Gastrocnemius medialis (tissue), 4 donors: ENCODE measurements around the gene RNGTT. TPM values are rescaled to one million over a fixed set of nuclear protein-coding genes. Genes with fewer than 3 reads are reported as not detected.

Experiments used
- ATAC-seq, 2 donors: fragments of 150-250 bp; one replicate each; pipeline ENCODE4 v1.9.1; 2016
- DNase-seq, 2 donors: peaks; one replicate each; pipeline ENCODE4 v3.0.0-alpha.2; 2019
- H3K27ac ChIP-seq, 4 donors: fragments of 200-600 bp; sonication (generic); 1 replicate in 1 of 4; 2 replicates in 3 of 4; pipeline ENCODE4 v1.5.1; 2016 to 2018; ENCODE audit warnings: mild to moderate bottlenecking in 2 of 4, moderate library complexity in 1 of 4
- H3K27me3 ChIP-seq, 3 donors: fragments of 200-600 bp; sonication (generic) in 2 of 3; 1 replicate in 1 of 3; 2 replicates in 2 of 3; pipeline versions ENCODE4 v1.5.1 to v1.6.0; 2016 to 2019; ENCODE audit warnings: mild to moderate bottlenecking in 1 of 3, moderate library complexity in 1 of 3
- H3K36me3 ChIP-seq, 2 donors: fragments of 200-600 bp; sonication (generic) in 1 of 2; one replicate each; pipeline ENCODE4 v1.5.1; 2017 to 2018
- H3K4me1 ChIP-seq, 2 donors: fragments of 200-600 bp; sonication (generic) in 1 of 2; one replicate each; pipeline ENCODE4 v1.5.1; 2016 to 2017; ENCODE audit warnings: mild to moderate bottlenecking in 2 of 2
- H3K4me3 ChIP-seq, 4 donors: fragments of 200-600 bp; sonication (generic) in 3 of 4; 1 replicate in 1 of 4; 2 replicates in 3 of 4; pipeline ENCODE4 v1.5.1; 2016 to 2019; ENCODE audit warnings: mild to moderate bottlenecking in 2 of 4
- H3K9me3 ChIP-seq, 3 donors: fragments of 200-600 bp; sonication (generic) in 2 of 3; 1 replicate in 1 of 3; 2 replicates in 2 of 3; pipeline ENCODE4 v1.5.1; 2016 to 2019
- CTCF ChIP-seq, 5 experiments: fragments of 450-650 bp in 3 of 5; fragments of 200-600 bp in 2 of 5; sonication (generic) in 2 of 5; IDR thresholded peaks in 4 of 5; conservative IDR thresholded peaks in 1 of 5; 1 replicate in 4 of 5; 2 replicates in 1 of 5; pipeline ENCODE4 v1.5.1; 2016 to 2019; ENCODE audit warnings: antibody characterized with exemption in 5 of 5, mild to moderate bottlenecking in 3 of 5, moderate library complexity in 3 of 5
- POLR2A ChIP-seq, 2 donors: fragments of 450-650 bp; IDR thresholded peaks; one replicate each; pipeline ENCODE4 v1.6.1; 2017; ENCODE audit warnings: antibody characterized with exemption in 2 of 2, mild to moderate bottlenecking in 2 of 2, moderate library complexity in 2 of 2
- in situ Hi-C, 4 donors: fragments of 200-750 bp; cut with MboI; loops; one replicate each; pipeline versions ENCODE4 v1.15.0 to v1.8.0; 2017; ENCODE audit warnings: low sequenced_read_pairs in 4 of 4
- intact Hi-C: fragments of 100-400 bp; cut with DNase I; formaldehyde crosslinking; loops from one replicate; pipeline ENCODE4 v1.15.1; 2023; ENCODE audit warnings: low total_unique reads
- total RNA-seq, 4 donors: library from RNA; depleted of rRNA; stranded (reverse); fragments of >200 nt; gene quantifications; one replicate each; pipeline versions ENCODE4 v1.1.0 to v1.2.3, GENCODE V29; 2016

Gene RNGTT
- total RNA-seq, 4 donors from 2014 or later = 4.9 to 11.3 (median 8.2) TPM

GRCh38 chr6:88872962-88873361 is 90.5 kb downstream of the RNGTT start:
- no peaks in the 10 kb centered on the region for H3K36me3 ChIP-seq
- DNase-seq (no peak), ATAC-seq (no peak)
- in situ Hi-C loops = loop anchor here in 3 of 4 donors (5.0 to 25.0 kb wide), 3 partner anchors 938 to 1486 kb away; no protein-coding TSS in a partner anchor
- no peaks in the 10 kb centered on the region for H3K9me3 ChIP-seq
- no peak overlapping the region for H3K4me3 ChIP-seq
- intact Hi-C loops = no loop called here
- no peak overlapping the region for H3K27ac ChIP-seq
- H3K4me1 ChIP-seq = peaks cover 8 to 13% of the 10 kb centered on the region in 2 donors
- no peaks in the 10 kb centered on the region for H3K27me3 ChIP-seq
- no peak for TF ChIP-seq POLR2A (IDR thresholded peaks at IDR 0.05)
- TF ChIP-seq CTCF (IDR thresholded peaks at IDR 0.05 in 4 of 5, conservative IDR thresholded peaks at IDR 0.05 in 1 of 5) = no peak

GRCh38 chr6:88871498-88871897 is 91.9 kb downstream of the RNGTT start:
- no peak overlapping the region for H3K27ac ChIP-seq
- ATAC-seq (no peak), DNase-seq (no peak)
- in situ Hi-C loops = loop anchor here in 3 of 4 donors (5.0 to 25.0 kb wide), 3 partner anchors 937 to 1484 kb away; no protein-coding TSS in a partner anchor
- H3K4me1 ChIP-seq = peaks cover 8 to 13% of the 10 kb centered on the region in 2 donors
- TF ChIP-seq POLR2A (IDR thresholded peaks at IDR 0.05) (no peak), CTCF (IDR thresholded peaks at IDR 0.05 in 4 of 5, conservative IDR thresholded peaks at IDR 0.05 in 1 of 5) (no peak)
- intact Hi-C loops = loop anchor here (2.0 kb wide), 1 partner anchor 1479 kb away; no protein-coding TSS in a partner anchor
- no peak overlapping the region for H3K4me3 ChIP-seq
- no peaks in the 10 kb centered on the region for H3K27me3 ChIP-seq
- no peaks in the 10 kb centered on the region for H3K9me3 ChIP-seq
- H3K36me3 ChIP-seq = no peaks in the 10 kb centered on the region

GRCh38 chr6:88870717-88871330 is 92.6 kb downstream of the RNGTT start:
- Histone ChIP-seq H3K4me1 (peaks cover 8 to 13% of the 10 kb centered on the region in 2 donors), H3K27ac (no peak overlapping the region), H3K36me3 (no peaks in the 10 kb centered on the region), H3K4me3 (no peak overlapping the region), H3K9me3 (no peaks in the 10 kb centered on the region), H3K27me3 (no peaks in the 10 kb centered on the region)
- DNase-seq = no peak
- in situ Hi-C loops (loop anchor here in 3 of 4 donors (5.0 to 25.0 kb wide), 3 partner anchors 936 to 1484 kb away; no protein-coding TSS in a partner anchor), intact Hi-C loops (loop anchor here (1.0 to 2.0 kb wide), 2 partner anchors 941 to 1478 kb away; no protein-coding TSS in a partner anchor)
- TF ChIP-seq POLR2A (IDR thresholded peaks at IDR 0.05) = no peak
- peak; percentile 53 to 71 (median 67) for TF ChIP-seq CTCF (IDR thresholded peaks at IDR 0.05 in 4 of 5, conservative IDR thresholded peaks at IDR 0.05 in 1 of 5)
- peak; percentile 36 to 58 for ATAC-seq

- Histone ChIP-seq H3K4me1 (peaks cover 8 to 13% of the 10 kb centered on the region in 2 donors), H3K27ac (peak overlapping the region in 2 of 4 donors; percentile 2 to 3), H3K27me3 (no peaks in the 10 kb centered on the region), H3K36me3 (no peaks in the 10 kb centered on the region), H3K9me3 (no peaks in the 10 kb centered on the region), H3K4me3 (no peak overlapping the region)
- in situ Hi-C loops = loop anchor here in 3 of 4 donors (5.0 to 25.0 kb wide), 3 partner anchors 935 to 1482 kb away; no protein-coding TSS in a partner anchor
- ATAC-seq (peak in 1 of 2 donors; percentile 65), DNase-seq (no peak)
- intact Hi-C loops = loop anchor here (1.0 to 2.0 kb wide), 2 partner anchors 939 to 1477 kb away; no protein-coding TSS in a partner anchor
- no peak for TF ChIP-seq POLR2A (IDR thresholded peaks at IDR 0.05)
- no peak for TF ChIP-seq CTCF (IDR thresholded peaks at IDR 0.05 in 4 of 5, conservative IDR thresholded peaks at IDR 0.05 in 1 of 5)
Observed at GRCh38 chr6:88869263-88870020, 94.0 kb downstream of the RNGTT start.
